ENCODE measurements around the gene IL6ST.
"Not testable (repeated sequence)": the region's sequence is repeated elsewhere in the genome, so short reads cannot be mapped to it uniquely, and the experiment has no call there.

IL6ST gene

GRCh38 chr5:56019306-56020272 is 24.8 kb upstream of the IL6ST start:
- no peaks in the 10 kb centered on the region for H3K36me3 ChIP-seq (ENCODE audit: control insufficient read depth, insufficient read depth, low read length)
- DNase-seq (ENCODE audit: extremely low read depth, insufficient read length), result no peak
- H3K4me3 ChIP-seq (replicated peaks; ENCODE audit: low read depth, low read length), result no peak overlapping the region
- H3K27me3 ChIP-seq (replicated peaks; ENCODE audit: control insufficient read depth, insufficient read depth, low read length), result no peaks in the 10 kb centered on the region
- TF ChIP-seq CTCF (IDR thresholded peaks at IDR 0.05; ENCODE audit: insufficient read depth, low read length, poor library complexity, severe bottlenecking), result no peak

- no peaks in the 10 kb centered on the region for H3K36me3 ChIP-seq (ENCODE audit: control insufficient read depth, insufficient read depth, low read length)
- H3K27me3 ChIP-seq (replicated peaks; ENCODE audit: control insufficient read depth, insufficient read depth, low read length), result no peaks in the 10 kb centered on the region
- no peak for DNase-seq (ENCODE audit: extremely low read depth, insufficient read length)
- TF ChIP-seq CTCF (IDR thresholded peaks at IDR 0.05; ENCODE audit: insufficient read depth, low read length, poor library complexity, severe bottlenecking), result no peak
- H3K4me3 ChIP-seq (replicated peaks; ENCODE audit: low read depth, low read length), result no peak overlapping the region
These were observed 24.1 kb upstream of the IL6ST start for GRCh38 chr5:56018832-56019231.

- not testable (repeated sequence) for H3K4me3 ChIP-seq (replicated peaks; ENCODE audit: low read depth, low read length); H3K27me3 ChIP-seq (replicated peaks; ENCODE audit: control insufficient read depth, insufficient read depth, low read length); DNase-seq (ENCODE audit: extremely low read depth, insufficient read length); H3K36me3 ChIP-seq (ENCODE audit: control insufficient read depth, insufficient read depth, low read length)
These were observed 19.9 kb upstream of the IL6ST start for GRCh38 chr5:56014701-56015100.

GRCh38 chr5:56013939-56014338 is 19.2 kb upstream of the IL6ST start:
- not testable (repeated sequence) for H3K4me3 ChIP-seq (replicated peaks; ENCODE audit: low read depth, low read length); DNase-seq (ENCODE audit: extremely low read depth, insufficient read length); H3K36me3 ChIP-seq (ENCODE audit: control insufficient read depth, insufficient read depth, low read length)

GRCh38 chr5:56012281-56012963 is 17.7 kb upstream of the IL6ST start:
- Histone ChIP-seq H3K27me3 (replicated peaks; ENCODE audit: control insufficient read depth, insufficient read depth, low read length) (no peaks in the 10 kb centered on the region), H3K36me3 (ENCODE audit: control insufficient read depth, insufficient read depth, low read length) (no peaks in the 10 kb centered on the region), H3K4me3 (replicated peaks; ENCODE audit: low read depth, low read length) (no peak overlapping the region)
- no peak for DNase-seq (ENCODE audit: extremely low read depth, insufficient read length)
- TF ChIP-seq CTCF (IDR thresholded peaks at IDR 0.05; ENCODE audit: insufficient read depth, low read length, poor library complexity, severe bottlenecking), result no peak

More at GRCh38 chr5:56013939-56014338, 19.2 kb upstream of the IL6ST start:
- H3K27me3 ChIP-seq (replicated peaks; ENCODE audit: control insufficient read depth, insufficient read depth, low read length), result not testable (repeated sequence)

- no peak for TF ChIP-seq CTCF (IDR thresholded peaks at IDR 0.05; ENCODE audit: insufficient read depth, low read length, poor library complexity, severe bottlenecking)
- Histone ChIP-seq H3K36me3 (ENCODE audit: control insufficient read depth, insufficient read depth, low read length) (no peaks in the 10 kb centered on the region), H3K27me3 (replicated peaks; ENCODE audit: control insufficient read depth, insufficient read depth, low read length) (no peaks in the 10 kb centered on the region), H3K4me3 (replicated peaks; ENCODE audit: low read depth, low read length) (no peak overlapping the region)
- no peak for DNase-seq (ENCODE audit: extremely low read depth, insufficient read length)
These were observed 17.1 kb upstream of the IL6ST start for GRCh38 chr5:56011835-56012234.

All from GM06990 (cell line).